ENCODE data around the gene TBX2. TPM values are rescaled to one million over a fixed set of nuclear protein-coding genes. Genes with fewer than 3 reads are reported as not detected.

The TBX2 gene
- total RNA-seq, 1 donor from 2014 or later: not detected

DNA sequence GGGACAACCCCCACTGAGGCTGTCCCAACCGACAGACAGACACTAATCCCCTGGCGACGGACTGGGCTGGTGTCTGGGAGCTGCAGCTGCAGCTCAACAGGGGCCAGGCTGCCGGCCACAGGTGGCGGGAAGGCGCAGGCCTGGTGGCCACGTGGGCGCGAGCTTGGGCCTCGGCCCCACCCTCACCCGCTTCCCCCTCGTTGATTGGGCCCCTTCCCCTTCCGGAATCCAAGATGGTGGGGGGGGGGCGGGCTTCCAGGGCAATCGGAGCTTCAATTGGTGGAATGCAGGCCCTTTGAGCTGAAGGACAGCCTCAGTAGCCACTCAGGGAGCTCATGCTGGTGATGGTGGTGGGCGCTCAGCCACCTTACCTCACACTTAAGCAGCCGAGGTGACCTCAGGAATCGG lies 43.8 kb downstream of the TBX2 start:
- H3K36me3 ChIP-seq: no peaks in the 10 kb centered on the region
- no peak overlapping the region for H2AFZ ChIP-seq (replicated peaks)
- H3K9ac ChIP-seq: no peak overlapping the region
- Mint-ChIP-seq H3K36me3 (no peaks in the 10 kb centered on the region), H3K27me3 (ENCODE audit: insufficient read depth, low read depth) (peaks cover 3% of the 10 kb centered on the region), H3K4me1 (peaks cover 6% of the 10 kb centered on the region), H3K4me3 (no peak overlapping the region), H3K27ac (no peak overlapping the region), H3K9me3 (peaks cover 4% of the 10 kb centered on the region)
- no peak for TF ChIP-seq EZH2 (IDR thresholded peaks at IDR 0.05)
- TF ChIP-seq, protein P1, sequence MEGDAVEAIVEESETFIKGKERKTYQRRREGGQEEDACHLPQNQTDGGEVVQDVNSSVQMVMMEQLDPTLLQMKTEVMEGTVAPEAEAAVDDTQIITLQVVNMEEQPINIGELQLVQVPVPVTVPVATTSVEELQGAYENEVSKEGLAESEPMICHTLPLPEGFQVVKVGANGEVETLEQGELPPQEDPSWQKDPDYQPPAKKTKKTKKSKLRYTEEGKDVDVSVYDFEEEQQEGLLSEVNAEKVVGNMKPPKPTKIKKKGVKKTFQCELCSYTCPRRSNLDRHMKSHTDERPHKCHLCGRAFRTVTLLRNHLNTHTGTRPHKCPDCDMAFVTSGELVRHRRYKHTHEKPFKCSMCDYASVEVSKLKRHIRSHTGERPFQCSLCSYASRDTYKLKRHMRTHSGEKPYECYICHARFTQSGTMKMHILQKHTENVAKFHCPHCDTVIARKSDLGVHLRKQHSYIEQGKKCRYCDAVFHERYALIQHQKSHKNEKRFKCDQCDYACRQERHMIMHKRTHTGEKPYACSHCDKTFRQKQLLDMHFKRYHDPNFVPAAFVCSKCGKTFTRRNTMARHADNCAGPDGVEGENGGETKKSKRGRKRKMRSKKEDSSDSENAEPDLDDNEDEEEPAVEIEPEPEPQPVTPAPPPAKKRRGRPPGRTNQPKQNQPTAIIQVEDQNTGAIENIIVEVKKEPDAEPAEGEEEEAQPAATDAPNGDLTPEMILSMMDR (IDR thresholded peaks at IDR 0.05): no peak
- no peak for TF ChIP-seq EZH2phosphoT487 (IDR thresholded peaks at IDR 0.05)
- H3F3A ChIP-seq (ENCODE audit: low read depth): no peaks in the 10 kb centered on the region
- no peak overlapping the region for H3K4me3 ChIP-seq
- peaks cover 44% of the 10 kb centered on the region for H3K27me3 ChIP-seq
- H4K20me1 ChIP-seq (ENCODE audit: low read depth): no peaks in the 10 kb centered on the region
- no peaks in the 10 kb centered on the region for H3K79me2 ChIP-seq (ENCODE audit: low read depth)
- peaks cover 7% of the 10 kb centered on the region for H3K4me1 ChIP-seq
- no peaks in the 10 kb centered on the region for H3K9me3 ChIP-seq (ENCODE audit: low read depth)
- no peak for DNase-seq (ENCODE audit: low spot score)
- H3K27ac ChIP-seq: no peak overlapping the region
- H3K4me2 ChIP-seq: no peak overlapping the region

DNA sequence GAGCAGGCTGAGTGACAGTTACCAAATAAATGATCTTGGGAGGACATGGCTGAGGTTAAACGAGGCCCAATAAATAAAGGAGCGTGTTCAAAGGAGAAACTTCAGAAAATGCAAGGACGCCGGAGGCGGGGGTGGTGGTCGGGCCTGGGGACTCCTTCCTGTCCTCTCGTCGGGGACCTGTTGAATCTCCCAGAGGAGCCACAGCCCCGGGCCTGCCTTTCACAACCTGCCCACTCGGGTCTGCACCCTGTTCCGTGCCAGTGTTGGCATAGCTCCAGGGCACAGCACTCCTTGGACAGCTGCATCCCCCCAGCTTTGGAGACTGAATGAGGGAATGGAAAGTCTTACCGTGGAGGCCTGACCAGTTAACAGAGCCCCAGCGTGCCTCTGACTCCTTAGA lies 44.4 kb downstream of the TBX2 start:
- no peaks in the 10 kb centered on the region for H3K36me3 ChIP-seq
- H3K27ac ChIP-seq: no peak overlapping the region
- Mint-ChIP-seq H3K9me3 (peaks cover 4% of the 10 kb centered on the region), H3K4me3 (no peak overlapping the region), H3K4me1 (peaks cover 6% of the 10 kb centered on the region), H3K27me3 (ENCODE audit: insufficient read depth, low read depth) (peaks cover 4% of the 10 kb centered on the region), H3K36me3 (no peaks in the 10 kb centered on the region), H3K27ac (no peak overlapping the region)
- no peaks in the 10 kb centered on the region for H4K20me1 ChIP-seq (ENCODE audit: low read depth)
- H3K9ac ChIP-seq: no peak overlapping the region
- TF ChIP-seq, protein P1 (IDR thresholded peaks at IDR 0.05): no peak
- TF ChIP-seq EZH2 (IDR thresholded peaks at IDR 0.05) (no peak), EZH2phosphoT487 (IDR thresholded peaks at IDR 0.05) (no peak)
- H3K4me1 ChIP-seq: peaks cover 7% of the 10 kb centered on the region
- no peak overlapping the region for H2AFZ ChIP-seq (replicated peaks)
- H3K79me2 ChIP-seq (ENCODE audit: low read depth): no peaks in the 10 kb centered on the region
- DNase-seq (ENCODE audit: low spot score): no peak
- H3K9me3 ChIP-seq (ENCODE audit: low read depth): no peaks in the 10 kb centered on the region
- H3K27me3 ChIP-seq: peaks cover 50% of the 10 kb centered on the region
- no peaks in the 10 kb centered on the region for H3F3A ChIP-seq (ENCODE audit: low read depth)
- no peak overlapping the region for H3K4me3 ChIP-seq
- no peak overlapping the region for H3K4me2 ChIP-seq

DNA sequence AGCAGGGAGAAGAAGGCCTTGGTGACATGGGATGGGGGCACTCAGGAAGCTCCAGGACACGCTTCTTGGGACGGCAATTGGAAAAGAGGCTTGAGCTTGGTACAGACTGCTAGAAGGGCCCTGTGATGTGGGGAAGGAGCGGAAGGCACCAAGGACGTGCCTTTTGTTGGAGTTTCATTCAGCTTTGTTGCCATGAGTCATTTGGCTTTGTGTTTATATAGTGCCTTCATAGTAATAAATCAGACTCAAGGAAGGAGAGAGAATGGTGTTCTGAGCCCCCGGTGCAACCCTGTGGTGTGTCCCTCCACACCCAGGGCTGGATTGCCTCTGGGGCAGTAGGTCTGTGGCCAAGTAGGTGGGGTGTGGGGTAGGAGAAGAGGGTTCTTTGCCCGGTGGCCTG lies 45.2 kb downstream of the TBX2 start:
- Mint-ChIP-seq H3K36me3 (no peaks in the 10 kb centered on the region), H3K4me1 (peaks cover 6% of the 10 kb centered on the region), H3K4me3 (no peak overlapping the region), H3K27ac (no peak overlapping the region), H3K9me3 (peaks cover 3% of the 10 kb centered on the region), H3K27me3 (ENCODE audit: insufficient read depth, low read depth) (peaks cover 10% of the 10 kb centered on the region)
- no peaks in the 10 kb centered on the region for H3K79me2 ChIP-seq (ENCODE audit: low read depth)
- H3K27ac ChIP-seq: no peak overlapping the region
- no peak overlapping the region for H3K9ac ChIP-seq
- no peak for DNase-seq (ENCODE audit: low spot score)
- no peak overlapping the region for H3K4me2 ChIP-seq
- TF ChIP-seq EZH2phosphoT487 (IDR thresholded peaks at IDR 0.05): no peak
- TF ChIP-seq EZH2 (IDR thresholded peaks at IDR 0.05): no peak
- TF ChIP-seq, protein P1 (IDR thresholded peaks at IDR 0.05): no peak
- no peaks in the 10 kb centered on the region for H3F3A ChIP-seq (ENCODE audit: low read depth)
- H3K4me1 ChIP-seq: peaks cover 7% of the 10 kb centered on the region
- no peak overlapping the region for H3K4me3 ChIP-seq
- no peak overlapping the region for H2AFZ ChIP-seq (replicated peaks)
- no peaks in the 10 kb centered on the region for H3K36me3 ChIP-seq
- H4K20me1 ChIP-seq (ENCODE audit: low read depth): no peaks in the 10 kb centered on the region
- peaks cover 57% of the 10 kb centered on the region for H3K27me3 ChIP-seq
- no peaks in the 10 kb centered on the region for H3K9me3 ChIP-seq (ENCODE audit: low read depth)
